ENCODE data around the gene RUFY4. TPM values are rescaled to one million over a fixed set of nuclear protein-coding genes. Genes with fewer than 3 reads are reported as not detected.

Gene RUFY4
- polyA plus RNA-seq, 1 experiment, result not detected

GRCh38 chr2:218028562-218029348 is 40.3 kb upstream of the RUFY4 start:
- H3K9me3 ChIP-seq (ENCODE audit: control insufficient read depth, insufficient read depth, low read length), result no peaks in the 10 kb centered on the region; the same call in 1 of the 2 replicates
- H3K27ac ChIP-seq (ENCODE audit: low read depth, low read length), result no peak overlapping the region
- peaks cover 8% of the 10 kb centered on the region for H3K27me3 ChIP-seq (ENCODE audit: control insufficient read depth, insufficient read depth, low read length)
- POLR2A ChIA-PET, result no interaction called here
- CTCF ChIA-PET, result interaction anchor here (1.1 kb wide), 1 partner anchor 142 kb away, joined by 6 read pairs; no protein-coding TSS in a partner anchor
- TF ChIP-seq, protein P1, sequence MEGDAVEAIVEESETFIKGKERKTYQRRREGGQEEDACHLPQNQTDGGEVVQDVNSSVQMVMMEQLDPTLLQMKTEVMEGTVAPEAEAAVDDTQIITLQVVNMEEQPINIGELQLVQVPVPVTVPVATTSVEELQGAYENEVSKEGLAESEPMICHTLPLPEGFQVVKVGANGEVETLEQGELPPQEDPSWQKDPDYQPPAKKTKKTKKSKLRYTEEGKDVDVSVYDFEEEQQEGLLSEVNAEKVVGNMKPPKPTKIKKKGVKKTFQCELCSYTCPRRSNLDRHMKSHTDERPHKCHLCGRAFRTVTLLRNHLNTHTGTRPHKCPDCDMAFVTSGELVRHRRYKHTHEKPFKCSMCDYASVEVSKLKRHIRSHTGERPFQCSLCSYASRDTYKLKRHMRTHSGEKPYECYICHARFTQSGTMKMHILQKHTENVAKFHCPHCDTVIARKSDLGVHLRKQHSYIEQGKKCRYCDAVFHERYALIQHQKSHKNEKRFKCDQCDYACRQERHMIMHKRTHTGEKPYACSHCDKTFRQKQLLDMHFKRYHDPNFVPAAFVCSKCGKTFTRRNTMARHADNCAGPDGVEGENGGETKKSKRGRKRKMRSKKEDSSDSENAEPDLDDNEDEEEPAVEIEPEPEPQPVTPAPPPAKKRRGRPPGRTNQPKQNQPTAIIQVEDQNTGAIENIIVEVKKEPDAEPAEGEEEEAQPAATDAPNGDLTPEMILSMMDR (IDR thresholded peaks at IDR 0.05; ENCODE audit: low read depth, low read length), result no peak
- H3K4me3 ChIP-seq (ENCODE audit: low read depth, low read length), result no peak overlapping the region
- no peak for DNase-seq (ENCODE audit: low read depth, low spot score)

DNA sequence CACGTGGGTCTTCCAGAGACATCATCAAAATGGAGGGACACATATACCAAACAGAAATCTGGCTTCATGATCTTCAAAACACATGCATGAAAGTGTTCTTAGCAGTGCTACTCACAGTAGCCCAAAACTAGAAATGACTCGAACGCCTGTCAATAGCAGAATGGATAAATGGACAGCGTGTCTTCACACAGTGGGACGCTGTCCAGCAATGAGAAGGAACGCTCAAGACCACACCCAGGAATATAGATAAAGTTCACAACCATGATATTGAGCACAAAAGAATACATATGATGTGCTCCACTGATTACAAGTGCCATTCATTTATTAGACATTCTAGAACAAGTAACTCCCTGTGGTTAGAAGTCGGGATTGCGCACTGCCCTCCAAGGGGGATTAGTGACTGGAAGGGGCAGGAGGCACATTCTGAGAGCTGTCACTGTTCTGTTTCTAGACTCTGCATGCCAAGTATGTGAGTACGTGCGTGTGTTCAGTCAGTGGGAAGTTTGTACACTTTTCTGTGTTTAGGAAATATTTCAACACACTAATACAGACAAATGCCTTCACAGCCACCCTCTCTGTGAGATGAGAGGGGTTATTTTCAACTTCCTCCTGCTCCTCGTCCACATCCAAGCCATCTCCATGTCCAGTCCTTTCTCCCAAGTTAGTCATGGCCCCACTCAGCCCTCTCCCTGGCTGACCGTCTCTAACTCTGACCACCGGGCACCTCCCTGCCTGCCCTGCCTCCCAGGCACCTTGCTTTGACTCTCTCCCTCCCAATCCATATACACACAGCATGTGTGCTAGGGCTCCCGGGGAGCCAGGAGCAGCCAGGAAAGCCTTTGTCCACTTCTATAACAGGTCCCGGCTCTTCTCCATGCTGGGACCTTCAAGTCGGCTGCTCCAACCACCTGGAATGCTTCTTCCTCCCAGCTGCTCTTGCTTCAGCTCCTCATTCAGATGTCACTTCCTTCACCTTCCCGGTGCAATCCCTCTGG is 39.4 kb upstream of the RUFY4 start:
- H3K27me3 ChIP-seq (ENCODE audit: control insufficient read depth, insufficient read depth, low read length), result peaks cover 10% of the 10 kb centered on the region
- ChIA-PET POLR2A (no interaction called here), CTCF (interaction anchor here (0.8 to 1.2 kb wide), 2 partner anchors 39 to 241 kb away, joined by 3 to 4 read pairs; partner anchors contain the start of gene RUFY4)
- no peak for DNase-seq (ENCODE audit: low read depth, low spot score)
- TF ChIP-seq, protein P1 (IDR thresholded peaks at IDR 0.05; ENCODE audit: low read depth, low read length), result no peak
- H3K27ac ChIP-seq (ENCODE audit: low read depth, low read length), result no peak overlapping the region
- H3K4me3 ChIP-seq (ENCODE audit: low read depth, low read length), result no peak overlapping the region
- no peaks in the 10 kb centered on the region; the same call in 1 of the 2 replicates for H3K9me3 ChIP-seq (ENCODE audit: control insufficient read depth, insufficient read depth, low read length)

DNA sequence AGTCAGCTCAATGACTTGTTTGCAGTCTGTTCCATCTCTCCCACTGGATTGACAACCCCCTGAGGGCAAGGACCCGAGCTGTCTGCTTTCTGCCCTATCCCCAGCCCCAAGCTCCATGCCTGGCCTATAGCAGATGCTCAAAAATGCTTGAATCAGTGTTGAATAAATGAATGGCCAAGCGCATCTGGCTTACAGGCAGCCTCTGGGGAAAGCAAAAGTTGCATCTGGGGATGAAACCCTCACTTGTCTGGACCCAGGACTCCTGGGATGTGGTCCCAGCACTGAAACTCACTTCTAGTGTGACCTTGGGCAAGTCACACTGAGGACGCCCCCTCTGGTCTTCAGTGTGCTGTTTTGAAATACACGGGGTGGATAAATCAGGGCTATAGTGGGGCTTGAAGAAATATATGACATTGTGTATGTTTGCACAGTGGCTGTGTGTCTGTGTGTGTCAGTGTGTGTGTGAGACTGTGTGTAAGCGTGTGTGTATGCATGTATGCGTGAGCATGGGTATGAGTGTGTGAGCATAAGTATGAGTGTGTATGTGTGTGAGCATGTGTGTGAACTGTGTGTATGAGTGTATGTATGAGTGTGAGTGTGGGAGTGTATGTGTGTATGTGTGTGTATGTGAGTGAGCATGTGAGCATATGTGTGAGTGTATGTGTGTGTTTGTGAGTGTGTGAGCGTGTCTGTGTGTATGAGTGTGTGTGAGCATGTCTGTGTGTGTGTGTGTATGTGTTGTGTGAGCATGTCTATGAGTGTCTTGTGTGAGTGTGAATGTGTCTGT is 38.5 kb upstream of the RUFY4 start:
- H3K27me3 ChIP-seq (ENCODE audit: control insufficient read depth, insufficient read depth, low read length), result peaks cover 10% of the 10 kb centered on the region
- ChIA-PET POLR2A (no interaction called here), CTCF (interaction anchor here (0.8 to 1.2 kb wide), 2 partner anchors 38 to 242 kb away, joined by 3 to 4 read pairs; partner anchors contain the start of gene RUFY4)
- H3K4me3 ChIP-seq (ENCODE audit: low read depth, low read length), result no peak overlapping the region
- DNase-seq (ENCODE audit: low read depth, low spot score), result no peak
- H3K27ac ChIP-seq (ENCODE audit: low read depth, low read length), result no peak overlapping the region
- TF ChIP-seq, protein P1 (IDR thresholded peaks at IDR 0.05; ENCODE audit: low read depth, low read length), result no peak
- no peaks in the 10 kb centered on the region; the same call in 1 of the 2 replicates for H3K9me3 ChIP-seq (ENCODE audit: control insufficient read depth, insufficient read depth, low read length)

DNA sequence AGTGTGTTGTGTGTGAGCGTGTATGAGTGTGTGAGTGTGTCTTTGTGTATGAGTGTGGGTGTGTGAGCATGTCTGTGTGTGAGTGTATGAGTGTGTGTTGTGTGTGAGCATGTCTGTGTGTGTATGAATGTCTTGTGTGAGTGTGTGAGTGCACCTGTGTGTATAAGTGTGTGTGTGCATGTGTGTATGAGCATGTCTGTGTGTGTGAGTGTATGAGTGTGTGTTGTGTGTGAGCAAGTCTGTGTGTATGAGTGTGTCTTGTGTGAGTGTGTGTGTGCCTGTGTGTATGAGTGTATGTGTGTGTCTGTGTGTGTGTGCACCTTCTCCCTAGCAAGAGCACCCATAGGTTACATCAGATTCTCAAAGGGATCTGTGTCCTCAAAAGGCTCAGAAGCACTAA is 37.8 kb upstream of the RUFY4 start:
- ChIA-PET POLR2A (no interaction called here), CTCF (no interaction called here)
- Histone ChIP-seq H3K4me3 (ENCODE audit: low read depth, low read length) (no peak overlapping the region), H3K9me3 (ENCODE audit: control insufficient read depth, insufficient read depth, low read length) (no peaks in the 10 kb centered on the region; the same call in 1 of the 2 replicates), H3K27me3 (ENCODE audit: control insufficient read depth, insufficient read depth, low read length) (peaks cover 17% of the 10 kb centered on the region), H3K27ac (ENCODE audit: low read depth, low read length) (no peak overlapping the region)
- TF ChIP-seq, protein P1 (IDR thresholded peaks at IDR 0.05; ENCODE audit: low read depth, low read length), result no peak
- no peak for DNase-seq (ENCODE audit: low read depth, low spot score)
